ENCODE results near the gene EFNA5.

DNA sequence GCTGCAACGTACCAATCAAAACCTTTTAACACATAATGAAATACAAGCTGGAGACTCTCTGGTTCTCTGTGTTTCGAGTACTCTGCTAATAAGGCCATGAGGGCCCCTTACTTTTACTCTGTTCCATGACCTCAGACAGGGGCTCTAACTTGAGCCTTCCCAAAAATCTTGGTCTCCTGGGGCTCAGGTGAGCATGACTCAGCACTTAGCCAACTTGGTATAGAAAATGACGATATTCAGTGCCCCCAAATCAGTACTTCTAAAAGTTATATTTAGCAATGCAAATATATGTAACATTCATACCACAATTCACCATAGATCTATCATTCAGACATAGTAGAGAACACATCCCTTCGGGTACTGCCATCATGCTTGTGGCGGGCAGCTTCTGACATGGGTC, 278.9 kb downstream of the EFNA5 start:
- TF ChIP-seq, protein P1, sequence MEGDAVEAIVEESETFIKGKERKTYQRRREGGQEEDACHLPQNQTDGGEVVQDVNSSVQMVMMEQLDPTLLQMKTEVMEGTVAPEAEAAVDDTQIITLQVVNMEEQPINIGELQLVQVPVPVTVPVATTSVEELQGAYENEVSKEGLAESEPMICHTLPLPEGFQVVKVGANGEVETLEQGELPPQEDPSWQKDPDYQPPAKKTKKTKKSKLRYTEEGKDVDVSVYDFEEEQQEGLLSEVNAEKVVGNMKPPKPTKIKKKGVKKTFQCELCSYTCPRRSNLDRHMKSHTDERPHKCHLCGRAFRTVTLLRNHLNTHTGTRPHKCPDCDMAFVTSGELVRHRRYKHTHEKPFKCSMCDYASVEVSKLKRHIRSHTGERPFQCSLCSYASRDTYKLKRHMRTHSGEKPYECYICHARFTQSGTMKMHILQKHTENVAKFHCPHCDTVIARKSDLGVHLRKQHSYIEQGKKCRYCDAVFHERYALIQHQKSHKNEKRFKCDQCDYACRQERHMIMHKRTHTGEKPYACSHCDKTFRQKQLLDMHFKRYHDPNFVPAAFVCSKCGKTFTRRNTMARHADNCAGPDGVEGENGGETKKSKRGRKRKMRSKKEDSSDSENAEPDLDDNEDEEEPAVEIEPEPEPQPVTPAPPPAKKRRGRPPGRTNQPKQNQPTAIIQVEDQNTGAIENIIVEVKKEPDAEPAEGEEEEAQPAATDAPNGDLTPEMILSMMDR (IDR thresholded peaks at IDR 0.05): no peak
- no peak for TF ChIP-seq EP300 (IDR thresholded peaks at IDR 0.05)
- no peak for TF ChIP-seq POLR2AphosphoS5 (IDR thresholded peaks at IDR 0.05)
